ENCODE data around the gene PDIA5. TPM values are rescaled to one million over a fixed set of nuclear protein-coding genes. Genes with fewer than 3 reads are reported as not detected.

PDIA5 gene
- total and polyA plus RNA-seq, 4 donors = 36.8 to 94.6 (median 63.3) TPM

- 75% methylated on average over 5 of the region's 5 CpGs for WGBS
- H3K36me3 ChIP-seq (ENCODE audit: control insufficient read depth in 4 of 4, insufficient read depth in 3 of 4, low read depth in 1 of 4, low read length in 3 of 4) = peaks cover 12 to 38% (median 24%) of the 10 kb centered on the region in 4 donors
- DNase-seq (ENCODE audit: low spot score) = no peak
- H3K9ac ChIP-seq (ENCODE audit: low read depth in 1 of 2, low read length in 2 of 2) = no peak overlapping the region
- no peak overlapping the region for H3K27ac ChIP-seq (ENCODE audit: low read depth in 1 of 2, low read length in 2 of 2)
- H3K27me3 ChIP-seq (ENCODE audit: control insufficient read depth in 4 of 4, insufficient read depth in 4 of 4, low read length in 3 of 4) = no peaks in the 10 kb centered on the region
- no peak for TF ChIP-seq YY1 (IDR thresholded peaks at IDR 0.05)
- TF ChIP-seq TAF1 (conservative IDR thresholded peaks at IDR 0.05) = no peak
- no peak for TF ChIP-seq EGR1 (IDR thresholded peaks at IDR 0.05; ENCODE audit: low read depth in 2 of 2)
- no peak for TF ChIP-seq HNF4G (IDR thresholded peaks at IDR 0.05)
- TF ChIP-seq SP1 (IDR thresholded peaks at IDR 0.05) = no peak
- no peak for TF ChIP-seq HNF4A (conservative IDR thresholded peaks at IDR 0.05)
- TF ChIP-seq JUND (IDR thresholded peaks at IDR 0.05) = no peak
- no peak for TF ChIP-seq CTCF (IDR thresholded peaks at IDR 0.05; ENCODE audit: low read depth, low read length, missing input control)
- no peak for TF ChIP-seq NR2F2 (IDR thresholded peaks at IDR 0.05)
- no peak for TF ChIP-seq ATF3 (IDR thresholded peaks at IDR 0.05)
- no peak for TF ChIP-seq FOXA2 (IDR thresholded peaks at IDR 0.05)
- H3K4me3 ChIP-seq (ENCODE audit: low read depth in 1 of 3, low read length in 3 of 3) = no peak overlapping the region
- H3K9me3 ChIP-seq (ENCODE audit: control insufficient read depth in 4 of 4, low read length in 3 of 4) = no peaks in the 10 kb centered on the region
- H3K4me1 ChIP-seq (ENCODE audit: control insufficient read depth in 4 of 4, insufficient read depth in 4 of 4, low read length in 3 of 4) = peaks cover 0 to 7% (median 0%) of the 10 kb centered on the region in 4 donors
Observed at GRCh38 chr3:123139522-123139921, 72.7 kb downstream of the PDIA5 start.

- Histone ChIP-seq H3K36me3 (ENCODE audit: control insufficient read depth in 4 of 4, insufficient read depth in 3 of 4, low read depth in 1 of 4, low read length in 3 of 4) (peaks cover 15 to 47% (median 28%) of the 10 kb centered on the region in 4 donors), H3K4me1 (ENCODE audit: control insufficient read depth in 4 of 4, insufficient read depth in 4 of 4, low read length in 3 of 4) (peaks cover 0 to 7% (median 0%) of the 10 kb centered on the region in 4 donors), H3K9ac (ENCODE audit: low read depth in 1 of 2, low read length in 2 of 2) (no peak overlapping the region), H3K9me3 (ENCODE audit: control insufficient read depth in 4 of 4, low read length in 3 of 4) (no peaks in the 10 kb centered on the region), H3K4me3 (ENCODE audit: low read depth in 1 of 3, low read length in 3 of 3) (no peak overlapping the region), H3K27ac (ENCODE audit: low read depth in 1 of 2, low read length in 2 of 2) (no peak overlapping the region), H3K27me3 (ENCODE audit: control insufficient read depth in 4 of 4, insufficient read depth in 4 of 4, low read length in 3 of 4) (no peaks in the 10 kb centered on the region)
- no peak for DNase-seq (ENCODE audit: low spot score)
- 95% methylated on average over 9 of the region's 9 CpGs for WGBS
- no peak for TF ChIP-seq HNF4A (conservative IDR thresholded peaks at IDR 0.05)
- no peak for TF ChIP-seq NR2F2 (IDR thresholded peaks at IDR 0.05)
- no peak for TF ChIP-seq MAX (IDR thresholded peaks at IDR 0.05)
- no peak for TF ChIP-seq GABPA (IDR thresholded peaks at IDR 0.05 in 1 of 2, conservative IDR thresholded peaks at IDR 0.05 in 1 of 2)
- TF ChIP-seq RXRA (IDR thresholded peaks at IDR 0.05) = no peak
- no peak for TF ChIP-seq JUND (IDR thresholded peaks at IDR 0.05)
- no peak for TF ChIP-seq CTCF (IDR thresholded peaks at IDR 0.05; ENCODE audit: low read depth, low read length, missing input control)
- no peak for TF ChIP-seq TAF1 (conservative IDR thresholded peaks at IDR 0.05)
- no peak for TF ChIP-seq YY1 (IDR thresholded peaks at IDR 0.05)
- TF ChIP-seq FOXA2 (IDR thresholded peaks at IDR 0.05) = no peak
Observed at GRCh38 chr3:123140550-123140949, 73.7 kb downstream of the PDIA5 start.
